Measurements from ENCODE around the gene REELD1.

REELD1 gene

DNA sequence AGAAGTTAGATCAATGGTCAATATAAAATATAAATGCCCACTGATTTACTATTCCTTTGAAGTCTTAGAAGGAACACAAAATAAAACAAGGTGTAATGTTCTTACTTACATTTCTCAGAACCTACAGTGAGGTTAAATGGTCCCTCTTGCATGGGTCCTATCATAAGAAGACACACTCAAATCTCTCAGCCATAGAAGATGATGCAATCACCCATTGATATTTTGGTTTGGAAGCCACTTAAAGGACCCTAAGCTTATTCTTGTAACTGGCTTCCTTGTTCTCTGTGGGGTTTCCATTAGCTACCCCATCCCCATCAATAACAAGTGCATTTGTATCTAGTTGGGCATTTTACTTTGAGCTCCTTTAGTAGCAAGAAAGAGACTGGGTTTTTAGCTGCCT, 15.1 kb downstream of the REELD1 start:
- DNase-seq: no peak

- DNase-seq: no peak
Measured at GRCh38 chr4:146232131-146232722, 17.9 kb downstream of the REELD1 start.

GRCh38 chr4:146235654-146236177, 21.4 kb downstream of the REELD1 start:
- DNase-seq: no peak

GRCh38 chr4:146236216-146236615, 21.9 kb downstream of the REELD1 start:
- no peak for DNase-seq

GRCh38 chr4:146237092-146237491, 22.8 kb downstream of the REELD1 start:
- DNase-seq: no peak

GRCh38 chr4:146238107-146238506, 23.8 kb downstream of the REELD1 start:
- no peak for DNase-seq

- no peak for DNase-seq
Measured at GRCh38 chr4:146243141-146243882, 29.0 kb downstream of the REELD1 start.

- no peak for DNase-seq
Measured at GRCh38 chr4:146243883-146244277, 29.5 kb downstream of the REELD1 start.

DNA sequence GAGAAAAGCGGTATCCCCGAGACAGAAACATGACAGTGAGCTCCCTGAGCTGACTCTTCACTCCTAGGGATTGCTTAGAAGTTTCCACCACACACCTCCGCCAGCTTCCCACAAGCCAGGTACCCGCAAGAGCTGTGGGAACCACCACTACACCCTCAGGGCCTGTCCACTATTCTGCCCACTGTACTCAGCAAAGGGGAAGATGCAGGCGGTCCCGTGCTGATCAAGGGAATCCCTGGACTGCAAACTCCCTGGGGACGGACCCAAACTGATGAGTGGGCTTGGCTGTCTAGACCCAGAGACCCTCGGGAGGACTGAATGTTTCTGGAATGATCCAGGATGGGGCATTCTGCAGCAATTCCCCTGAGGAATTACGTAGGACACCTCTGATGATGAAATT, 30.2 kb downstream of the REELD1 start:
- DNase-seq: no peak

GRCh38 chr4:146245246-146245645, 30.9 kb downstream of the REELD1 start:
- no peak for DNase-seq

DNA sequence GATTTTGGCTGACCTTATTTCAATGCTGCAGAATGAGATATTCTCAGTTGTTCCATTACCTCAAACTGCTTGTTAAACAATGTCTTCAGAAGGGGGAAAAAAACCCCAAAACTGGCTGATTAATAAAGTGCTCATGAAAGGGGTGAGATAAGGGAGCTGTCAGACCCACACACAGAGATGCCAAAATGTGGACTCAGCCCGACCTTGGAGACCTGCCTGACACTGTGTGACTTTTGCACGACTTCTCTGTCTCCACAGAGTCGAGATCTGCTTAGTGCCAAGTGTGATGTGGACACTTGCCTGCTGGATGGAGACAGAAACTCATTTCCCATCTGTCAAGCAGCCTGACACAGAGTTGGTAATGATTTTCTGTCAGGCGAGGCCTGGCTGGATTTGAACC, 31.5 kb downstream of the REELD1 start:
- DNase-seq: no peak

GRCh38 chr4:146246381-146246780, 32.0 kb downstream of the REELD1 start:
- DNase-seq: no peak

DNA sequence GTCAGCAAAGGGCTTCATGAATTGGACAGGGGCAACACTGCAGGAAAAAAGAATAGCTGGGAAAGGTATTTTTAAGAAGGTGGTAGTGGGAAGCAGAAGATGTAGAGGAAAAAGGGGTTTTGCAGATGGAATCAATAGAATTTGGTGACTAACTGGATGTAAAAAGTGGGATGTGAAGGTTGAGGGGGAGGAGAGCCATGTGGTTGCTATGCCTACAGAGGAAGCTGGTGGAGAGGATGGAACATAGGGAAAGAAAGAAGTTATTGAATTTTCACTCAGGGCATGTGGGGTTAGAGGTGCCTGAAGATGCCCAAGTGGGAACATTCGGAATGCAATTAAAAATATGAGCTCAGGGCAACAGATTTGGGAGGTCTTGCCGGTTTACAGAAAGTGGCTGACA, 33.0 kb downstream of the REELD1 start:
- DNase-seq: no peak

- no peak for DNase-seq
Measured at GRCh38 chr4:146252969-146253611, 38.8 kb downstream of the REELD1 start.

DNA sequence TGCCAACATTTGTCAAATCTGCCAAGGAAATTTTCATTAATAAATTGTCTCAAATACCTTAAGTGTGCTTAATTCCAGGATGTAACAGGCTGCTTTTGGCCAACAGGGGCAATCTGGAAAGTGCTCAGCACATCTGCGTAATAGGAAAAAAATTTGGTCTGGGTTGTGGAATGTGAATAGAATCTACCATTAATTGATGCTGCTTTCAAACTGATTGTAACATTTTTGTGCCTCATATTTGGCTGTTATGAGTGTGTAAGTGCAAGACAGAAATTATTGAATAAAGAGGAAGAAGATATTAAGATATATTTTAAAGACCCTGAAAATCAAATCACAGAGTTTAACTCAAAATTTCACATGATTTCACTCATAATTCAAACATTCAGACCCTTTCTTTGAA, 41.1 kb downstream of the REELD1 start:
- DNase-seq: no peak

GRCh38 chr4:146255874-146256273, 41.5 kb downstream of the REELD1 start:
- no peak for DNase-seq

DNA sequence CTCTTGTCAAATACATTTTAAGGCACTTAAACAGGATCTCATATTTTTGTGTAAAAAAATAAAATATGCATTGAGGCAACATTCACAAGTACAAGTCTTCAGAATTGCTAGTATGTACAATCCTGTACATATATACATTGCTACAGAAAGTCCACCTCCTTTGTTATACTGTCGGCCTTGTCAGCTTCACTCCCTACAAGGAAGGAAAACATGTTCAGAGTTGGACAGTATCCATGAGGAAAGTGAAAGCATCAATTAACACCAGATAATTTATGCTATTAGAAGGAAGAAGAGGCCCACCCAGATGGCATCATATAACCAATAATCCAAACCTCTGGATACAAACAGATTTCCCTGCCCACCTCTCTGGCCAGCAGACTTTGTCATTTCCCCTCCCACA, 42.0 kb downstream of the REELD1 start:
- DNase-seq: no peak

DNA sequence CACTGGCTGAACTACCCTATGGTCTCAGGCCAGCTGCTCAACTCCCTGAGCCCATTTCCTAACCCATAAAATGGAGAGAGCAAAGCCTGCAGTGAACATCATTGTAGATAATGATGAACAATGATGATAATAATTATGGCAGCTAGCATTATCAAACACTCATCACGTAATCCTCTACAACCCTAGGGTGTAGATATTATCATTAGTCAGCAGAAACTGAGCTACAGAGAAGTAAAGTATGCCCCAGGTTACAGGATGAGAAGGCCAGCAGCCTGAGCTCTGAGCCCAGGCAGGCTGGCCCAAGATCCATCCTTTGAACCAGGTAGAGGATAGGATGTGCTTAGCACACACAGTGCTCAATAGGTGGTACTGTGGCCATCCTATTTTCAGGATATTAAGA, 43.2 kb downstream of the REELD1 start:
- no peak for DNase-seq

DNA sequence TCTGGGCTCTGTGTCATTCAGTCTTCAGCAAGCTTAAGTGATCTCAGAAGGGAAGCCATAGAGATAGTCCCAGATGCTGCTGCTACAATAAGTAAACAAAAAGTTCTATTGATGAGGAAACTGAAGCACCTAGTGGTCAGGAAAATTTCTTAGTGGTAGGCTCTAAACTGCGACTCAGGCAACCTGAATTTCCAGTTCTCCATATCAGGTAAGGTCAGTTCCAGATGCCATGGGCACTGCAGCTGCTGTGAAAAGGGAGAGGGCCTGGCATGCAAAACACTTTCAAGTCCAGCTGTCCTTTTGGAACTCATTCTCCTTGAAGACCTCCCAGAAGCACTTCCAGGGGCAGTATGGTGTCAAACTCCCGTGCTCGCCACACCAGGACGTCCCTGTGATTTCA, 46.2 kb downstream of the REELD1 start:
- no peak for DNase-seq

GRCh38 chr4:146261041-146261440, 46.7 kb downstream of the REELD1 start:
- DNase-seq: no peak

DNA sequence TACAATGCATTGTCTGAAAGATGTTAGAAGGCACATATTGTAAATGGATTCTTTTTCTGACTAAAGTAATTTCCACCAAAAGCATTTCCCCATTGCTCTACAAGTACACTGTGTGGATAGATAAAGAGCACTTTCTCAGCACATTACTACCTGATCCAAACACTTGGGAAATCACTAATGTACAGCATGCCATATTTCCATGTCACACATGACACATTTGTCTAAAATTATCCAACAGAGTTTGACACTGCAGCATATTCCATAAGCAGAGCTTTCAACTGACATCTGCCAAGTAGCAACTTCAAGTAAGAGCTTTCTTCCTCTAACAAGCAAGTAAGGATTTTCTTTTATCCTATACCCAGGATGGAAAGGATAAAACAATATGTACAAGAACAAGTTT, 49.5 kb downstream of the REELD1 start:
- no peak for DNase-seq

DNA sequence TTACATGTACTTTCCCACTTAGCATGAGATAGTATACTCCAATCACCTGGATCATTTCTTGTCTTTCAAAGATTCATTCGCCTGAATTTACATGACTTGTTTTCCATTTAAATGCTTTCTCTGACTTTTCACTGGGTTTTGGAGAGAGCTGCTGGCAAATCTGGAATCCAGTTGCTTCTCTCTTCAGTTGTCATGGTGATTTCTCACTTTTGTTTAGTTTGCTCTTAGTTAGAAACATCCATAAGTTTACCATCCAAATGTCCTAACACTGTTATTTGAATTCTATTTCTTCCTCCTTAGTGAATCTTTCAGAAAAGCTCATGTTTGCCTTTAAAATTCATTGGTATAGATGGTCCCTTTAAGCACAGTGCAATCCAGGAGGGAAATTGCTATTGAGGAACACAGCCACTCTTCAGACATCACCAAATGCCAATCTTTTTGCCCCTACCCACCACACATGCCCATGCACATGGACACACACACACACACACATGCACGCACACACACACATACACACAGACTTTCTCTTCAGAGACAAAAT, 51.7 kb downstream of the REELD1 start:
- DNase-seq: no peak

DNA sequence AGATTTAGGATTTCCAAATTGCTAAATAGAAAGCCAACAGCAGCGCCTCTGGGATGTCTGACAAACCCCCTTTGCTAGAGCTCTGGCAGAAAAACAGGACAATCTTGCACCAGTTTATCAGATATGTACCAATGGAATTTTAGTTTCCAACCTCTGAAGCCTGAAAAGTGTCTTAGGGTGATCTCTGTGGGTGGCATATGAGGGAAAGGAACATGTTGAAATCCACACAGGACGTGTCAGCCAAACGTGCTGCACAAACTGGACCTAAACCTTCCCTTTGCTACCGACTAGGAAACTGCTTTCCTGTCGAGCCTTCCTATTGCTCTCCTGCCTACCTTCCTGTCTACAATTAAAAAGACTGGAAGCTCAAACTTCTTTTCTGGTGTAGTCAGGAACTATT, 53.5 kb downstream of the REELD1 start:
- no peak for DNase-seq

- DNase-seq: no peak
Measured at GRCh38 chr4:146269228-146269653, 54.9 kb downstream of the REELD1 start.
